GM13977 (cell line): Measurements from ENCODE around the gene LMO7.

Source experiments
- DNase-seq: peaks from one replicate; pipeline ENCODE4 v3.0.0; 2012; ENCODE audit warnings: low spot score
- in situ Hi-C: fragments of 300-500 bp; cut with MboI; formaldehyde crosslinking; loops from one replicate; pipeline ENCODE4 v1.12.0; 2022; ENCODE audit warnings: low sequenced_read_pairs, low pct_unique_long_range_greater_than_20kb, mixed read lengths, inconsistent platforms; ENCODE audit not compliant: unreplicated experiment
- TF ChIP-seq, protein P1 (sequence below): IDR thresholded peaks from 2 replicates; pipeline ENCODE4 v1.5.1; 2012; ENCODE audit warnings: mild to moderate bottlenecking, control low read depth; ENCODE audit not compliant: insufficient read depth; ENCODE audit errors: extremely low read depth, missing control alignments

Gene LMO7

DNA sequence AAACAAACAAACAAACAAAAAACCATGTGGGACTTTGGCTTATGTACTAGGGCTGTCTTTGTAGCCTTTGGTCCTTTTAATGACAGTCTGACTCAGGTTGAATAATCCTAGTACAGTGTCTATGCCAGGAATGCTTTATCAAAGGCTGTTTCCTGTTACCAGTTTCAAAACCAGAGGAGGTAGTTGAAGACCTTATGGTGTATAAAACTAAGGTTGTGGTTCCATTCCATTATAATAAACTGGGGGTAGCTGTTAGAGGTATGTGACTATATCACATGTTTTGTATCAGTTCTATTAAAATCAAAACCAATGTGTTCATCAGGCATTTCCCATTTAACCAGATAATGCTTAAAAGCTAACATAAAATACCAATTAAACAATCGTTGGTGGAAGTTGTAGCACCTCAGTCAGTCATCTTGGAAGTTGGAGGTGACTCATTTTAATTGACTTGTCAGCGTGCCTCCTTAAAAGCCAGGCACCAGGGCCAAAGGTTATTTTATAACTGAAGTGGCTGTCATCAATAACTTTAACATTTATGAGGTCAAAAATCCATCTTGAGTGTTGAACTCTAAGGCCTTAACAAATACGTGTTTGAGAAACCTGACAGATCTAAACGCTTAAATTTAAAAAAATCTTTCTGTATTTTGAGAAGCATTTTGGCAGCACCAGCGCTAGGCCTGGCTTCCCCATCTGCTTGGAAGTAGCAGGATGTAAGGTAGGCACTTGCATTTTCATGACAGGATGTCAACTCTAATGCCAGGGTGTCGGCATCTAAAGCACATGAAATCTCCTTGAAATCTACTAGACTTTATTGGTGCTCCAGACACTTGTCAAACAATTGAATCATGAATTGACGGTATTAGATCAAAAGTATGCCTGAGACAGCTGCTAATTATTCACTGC, 162.5 kb downstream of the LMO7 start:
- no peak for DNase-seq
- in situ Hi-C loops, result no loop called here
- TF ChIP-seq, protein P1, sequence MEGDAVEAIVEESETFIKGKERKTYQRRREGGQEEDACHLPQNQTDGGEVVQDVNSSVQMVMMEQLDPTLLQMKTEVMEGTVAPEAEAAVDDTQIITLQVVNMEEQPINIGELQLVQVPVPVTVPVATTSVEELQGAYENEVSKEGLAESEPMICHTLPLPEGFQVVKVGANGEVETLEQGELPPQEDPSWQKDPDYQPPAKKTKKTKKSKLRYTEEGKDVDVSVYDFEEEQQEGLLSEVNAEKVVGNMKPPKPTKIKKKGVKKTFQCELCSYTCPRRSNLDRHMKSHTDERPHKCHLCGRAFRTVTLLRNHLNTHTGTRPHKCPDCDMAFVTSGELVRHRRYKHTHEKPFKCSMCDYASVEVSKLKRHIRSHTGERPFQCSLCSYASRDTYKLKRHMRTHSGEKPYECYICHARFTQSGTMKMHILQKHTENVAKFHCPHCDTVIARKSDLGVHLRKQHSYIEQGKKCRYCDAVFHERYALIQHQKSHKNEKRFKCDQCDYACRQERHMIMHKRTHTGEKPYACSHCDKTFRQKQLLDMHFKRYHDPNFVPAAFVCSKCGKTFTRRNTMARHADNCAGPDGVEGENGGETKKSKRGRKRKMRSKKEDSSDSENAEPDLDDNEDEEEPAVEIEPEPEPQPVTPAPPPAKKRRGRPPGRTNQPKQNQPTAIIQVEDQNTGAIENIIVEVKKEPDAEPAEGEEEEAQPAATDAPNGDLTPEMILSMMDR, result no peak

DNA sequence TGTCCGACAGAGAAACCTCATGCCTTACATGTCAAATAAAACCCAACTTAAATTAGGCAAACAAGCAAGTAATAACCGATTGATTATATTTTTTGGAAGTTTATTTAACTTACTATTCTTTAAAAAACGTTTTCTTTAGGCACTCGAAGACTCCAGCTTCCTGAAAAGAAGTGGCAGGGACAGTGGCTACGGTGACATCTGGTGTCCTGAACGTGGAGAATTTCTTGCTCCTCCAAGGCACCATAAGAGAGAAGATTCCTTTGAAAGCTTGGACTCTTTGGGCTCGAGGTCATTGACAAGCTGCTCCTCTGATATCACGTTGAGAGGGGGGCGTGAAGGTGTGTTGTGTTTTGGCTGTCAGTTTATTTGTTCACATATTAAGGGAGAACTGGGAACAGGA, 164.4 kb downstream of the LMO7 start:
- in situ Hi-C loops, result no loop called here
- TF ChIP-seq, protein P1, result no peak
- DNase-seq, result no peak

GRCh38 chr13:75801388-75801945, 165.3 kb downstream of the LMO7 start:
- in situ Hi-C loops, result no loop called here
- TF ChIP-seq, protein P1, result no peak
- DNase-seq, result no peak

- TF ChIP-seq, protein P1, result no peak
- in situ Hi-C loops, result no loop called here
- no peak for DNase-seq
Observed at GRCh38 chr13:75802161-75802560, 166.0 kb downstream of the LMO7 start.

DNA sequence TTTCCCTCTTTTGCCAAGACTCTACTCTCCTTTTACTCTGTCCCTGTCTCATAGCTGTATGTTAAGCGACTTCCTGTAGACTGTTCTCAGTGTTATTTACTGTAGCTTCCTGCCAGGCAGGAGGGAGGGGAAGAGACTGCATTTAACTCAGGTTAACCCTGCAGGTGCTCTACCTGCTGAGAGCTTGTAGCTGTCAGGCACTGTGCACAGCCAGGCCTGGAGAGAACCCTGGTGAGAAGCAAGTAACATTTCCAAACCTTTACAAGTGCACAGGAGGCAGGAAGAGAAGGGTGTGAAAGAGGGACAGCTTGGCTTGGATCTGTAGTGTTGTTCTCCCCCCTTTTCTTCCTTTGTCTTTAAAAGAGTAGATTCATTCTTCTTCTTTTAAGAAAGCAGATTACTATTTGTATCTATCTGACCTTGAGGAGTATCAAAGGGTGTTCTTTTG, 167.1 kb downstream of the LMO7 start:
- no peak for DNase-seq
- in situ Hi-C loops, result no loop called here
- TF ChIP-seq, protein P1, result no peak

GRCh38 chr13:75804054-75804453, 167.9 kb downstream of the LMO7 start:
- in situ Hi-C loops, result no loop called here
- no peak for DNase-seq
- TF ChIP-seq, protein P1, result no peak
